ENCODE results near the gene FOXJ3. TPM values are rescaled to one million over a fixed set of nuclear protein-coding genes. Genes with fewer than 3 reads are reported as not detected.

Gene FOXJ3
- total RNA-seq, 1 experiment from 2014 or later = 51.1 TPM

- TF ChIP-seq REST (IDR thresholded peaks at IDR 0.05; ENCODE audit: low read depth) (no peak), POLR2A (IDR thresholded peaks at IDR 0.05; ENCODE audit: borderline replicate concordance, extremely low read depth, insufficient read depth, insufficient read length) (no peak)
Measured at GRCh38 chr1:42128499-42128898, 206.5 kb downstream of the FOXJ3 start (continued).

- Histone ChIP-seq H3K9me2 (ENCODE audit: insufficient read depth) (no peaks in the 10 kb centered on the region), H3K4me3 (replicated peaks in 1 of 2; ENCODE audit: low read depth in 1 of 2, low read length in 2 of 2) (no peak overlapping the region), H3K4me1 (ENCODE audit: control insufficient read depth in 1 of 2, insufficient read depth in 2 of 2, low read length in 2 of 2) (no peaks in the 10 kb centered on the region), H3K79me2 (ENCODE audit: insufficient read depth, low read length) (no peaks in the 10 kb centered on the region), H3K9me3 (ENCODE audit: control insufficient read depth in 1 of 2, insufficient read depth in 1 of 2, low read depth in 1 of 2, low read length in 2 of 2) (no peaks in the 10 kb centered on the region), H3K27ac (ENCODE audit: low read depth, low read length) (no peak overlapping the region), H4K20me1 (ENCODE audit: insufficient read depth) (no peaks in the 10 kb centered on the region), H3K27me3 (ENCODE audit: insufficient read depth, low read length) (no peaks in the 10 kb centered on the region), H3K9ac (ENCODE audit: low read length) (no peak overlapping the region), H2AFZ (ENCODE audit: low read depth, low read length, poor library complexity, severe bottlenecking) (no peak overlapping the region), H3K36me3 (ENCODE audit: control insufficient read depth in 1 of 2, insufficient read depth in 2 of 2, low read length in 2 of 2) (no peaks in the 10 kb centered on the region), H3K4me2 (ENCODE audit: low read length) (no peak overlapping the region)
- DNase-seq (ENCODE audit: low read depth, low spot score) (no peak), ATAC-seq (no peak)
- RAD21 ChIA-PET (ENCODE audit: low non-redundant PET in 1 of 2, low total read pairs in 2 of 2, uncharacterized antibody in 2 of 2, unreplicated experiment in 2 of 2) = no interaction called here
- CTCF ChIA-PET = no interaction called here
- POLR2A ChIA-PET = no interaction called here
- BruUV-seq (replicated peaks) = no TSS peak
- intact Hi-C loops (cut with micrococcal nuclease) = no loop called here
- TF ChIP-seq REST (IDR thresholded peaks at IDR 0.05; ENCODE audit: low read depth) (no peak), EGR1 (IDR thresholded peaks at IDR 0.05; ENCODE audit: low read depth) (no peak), ELF1 (IDR thresholded peaks at IDR 0.05; ENCODE audit: borderline replicate concordance, low read depth) (no peak), SIN3A (IDR thresholded peaks at IDR 0.05; ENCODE audit: low read depth) (no peak), TCF7L2 (IDR thresholded peaks at IDR 0.05; ENCODE audit: borderline replicate concordance, extremely low read depth, insufficient read depth, insufficient read length) (no peak), POLR2A (IDR thresholded peaks at IDR 0.05; ENCODE audit: borderline replicate concordance, extremely low read depth, insufficient read depth, insufficient read length) (no peak), MAX (IDR thresholded peaks at IDR 0.05) (no peak), CEBPB (IDR thresholded peaks at IDR 0.05; ENCODE audit: low read depth) (no peak), ZFX (IDR thresholded peaks at IDR 0.05) (no peak), EZH2phosphoT487 (IDR thresholded peaks at IDR 0.05; ENCODE audit: borderline replicate concordance) (no peak), ZNF274 (IDR thresholded peaks at IDR 0.05; ENCODE audit: low read depth, low read length) (no peak), JUND (IDR thresholded peaks at IDR 0.05) (no peak), SRF (IDR thresholded peaks at IDR 0.05; ENCODE audit: low read depth) (no peak), FOSL1 (IDR thresholded peaks at IDR 0.05; ENCODE audit: low read depth) (no peak), RAD21 (IDR thresholded peaks at IDR 0.05; ENCODE audit: low read depth) (no peak)
- TF ChIP-seq, protein P1, sequence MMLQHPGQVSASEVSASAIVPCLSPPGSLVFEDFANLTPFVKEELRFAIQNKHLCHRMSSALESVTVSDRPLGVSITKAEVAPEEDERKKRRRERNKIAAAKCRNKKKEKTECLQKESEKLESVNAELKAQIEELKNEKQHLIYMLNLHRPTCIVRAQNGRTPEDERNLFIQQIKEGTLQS (IDR thresholded peaks at IDR 0.05) = no peak
- TF ChIP-seq, protein P2, sequence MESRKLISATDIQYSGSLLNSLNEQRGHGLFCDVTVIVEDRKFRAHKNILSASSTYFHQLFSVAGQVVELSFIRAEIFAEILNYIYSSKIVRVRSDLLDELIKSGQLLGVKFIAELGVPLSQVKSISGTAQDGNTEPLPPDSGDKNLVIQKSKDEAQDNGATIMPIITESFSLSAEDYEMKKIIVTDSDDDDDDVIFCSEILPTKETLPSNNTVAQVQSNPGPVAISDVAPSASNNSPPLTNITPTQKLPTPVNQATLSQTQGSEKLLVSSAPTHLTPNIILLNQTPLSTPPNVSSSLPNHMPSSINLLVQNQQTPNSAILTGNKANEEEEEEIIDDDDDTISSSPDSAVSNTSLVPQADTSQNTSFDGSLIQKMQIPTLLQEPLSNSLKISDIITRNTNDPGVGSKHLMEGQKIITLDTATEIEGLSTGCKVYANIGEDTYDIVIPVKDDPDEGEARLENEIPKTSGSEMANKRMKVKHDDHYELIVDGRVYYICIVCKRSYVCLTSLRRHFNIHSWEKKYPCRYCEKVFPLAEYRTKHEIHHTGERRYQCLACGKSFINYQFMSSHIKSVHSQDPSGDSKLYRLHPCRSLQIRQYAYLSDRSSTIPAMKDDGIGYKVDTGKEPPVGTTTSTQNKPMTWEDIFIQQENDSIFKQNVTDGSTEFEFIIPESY (IDR thresholded peaks at IDR 0.05; ENCODE audit: extremely low read depth, insufficient replicate concordance, low read length) = no peak
Measured at GRCh38 chr1:42127767-42128166, 207.3 kb downstream of the FOXJ3 start.
